ENCODE results near the gene CCDC106.

Gene CCDC106

GRCh38 chr19:55659822-55660221 is 11.8 kb downstream of the CCDC106 start:
- DNase-seq: no peak
- intact Hi-C loops (cut with DNase I; ENCODE audit: low total_unique reads): no loop called here
- TF ChIP-seq CTCF (IDR thresholded peaks at IDR 0.05): no peak
- H3K27ac ChIP-seq: no peak overlapping the region
- H3K27me3 ChIP-seq: no peaks in the 10 kb centered on the region
- peaks cover 42 to 65% (median 58%) of the 10 kb centered on the region in 3 donors for H3K36me3 ChIP-seq
- no peak overlapping the region for H3K4me3 ChIP-seq
- H3K9me3 ChIP-seq: no peaks in the 10 kb centered on the region
- H3K4me1 ChIP-seq: peaks cover 0 to 48% (median 47%) of the 10 kb centered on the region in 4 donors

GRCh38 chr19:55660404-55660803 is 12.4 kb downstream of the CCDC106 start:
- DNase-seq: no peak
- Histone ChIP-seq H3K27ac (no peak overlapping the region), H3K4me3 (no peak overlapping the region), H3K9me3 (no peaks in the 10 kb centered on the region), H3K36me3 (peaks cover 44 to 71% (median 62%) of the 10 kb centered on the region in 3 donors), H3K4me1 (peaks cover 0 to 48% (median 47%) of the 10 kb centered on the region in 4 donors), H3K27me3 (no peaks in the 10 kb centered on the region)
- intact Hi-C loops (cut with DNase I; ENCODE audit: low total_unique reads): no loop called here
- no peak for TF ChIP-seq CTCF (IDR thresholded peaks at IDR 0.05)

GRCh38 chr19:55660991-55661390 is 13.0 kb downstream of the CCDC106 start:
- TF ChIP-seq CTCF (IDR thresholded peaks at IDR 0.05): no peak
- no peak overlapping the region for H3K4me3 ChIP-seq
- H3K27me3 ChIP-seq: no peaks in the 10 kb centered on the region
- H3K9me3 ChIP-seq: no peaks in the 10 kb centered on the region
- no peak for DNase-seq
- H3K27ac ChIP-seq: no peak overlapping the region
- peaks cover 50 to 77% (median 68%) of the 10 kb centered on the region in 3 donors for H3K36me3 ChIP-seq
- intact Hi-C loops (cut with DNase I; ENCODE audit: low total_unique reads): no loop called here
- H3K4me1 ChIP-seq: peaks cover 0 to 43% (median 42%) of the 10 kb centered on the region in 4 donors

GRCh38 chr19:55661826-55662225 is 13.8 kb downstream of the CCDC106 start:
- H3K27me3 ChIP-seq: no peaks in the 10 kb centered on the region
- H3K27ac ChIP-seq: no peak overlapping the region
- TF ChIP-seq CTCF (IDR thresholded peaks at IDR 0.05): no peak
- no peak overlapping the region for H3K4me3 ChIP-seq
- DNase-seq: no peak
- H3K9me3 ChIP-seq: no peaks in the 10 kb centered on the region
- H3K4me1 ChIP-seq: peaks cover 0 to 35% (median 34%) of the 10 kb centered on the region in 4 donors
- peaks cover 58 to 85% (median 76%) of the 10 kb centered on the region in 3 donors for H3K36me3 ChIP-seq
- intact Hi-C loops (cut with DNase I; ENCODE audit: low total_unique reads): no loop called here

- no peak for TF ChIP-seq CTCF (IDR thresholded peaks at IDR 0.05)
- H3K27me3 ChIP-seq: no peaks in the 10 kb centered on the region
- no peak for DNase-seq
- intact Hi-C loops (cut with DNase I; ENCODE audit: low total_unique reads): no loop called here
- no peak overlapping the region for H3K27ac ChIP-seq
- H3K4me3 ChIP-seq: no peak overlapping the region
- peaks cover 78 to 100% (median 97%) of the 10 kb centered on the region in 3 donors for H3K36me3 ChIP-seq
- peaks cover 0 to 13% (median 12%) of the 10 kb centered on the region in 4 donors for H3K4me1 ChIP-seq
- no peaks in the 10 kb centered on the region for H3K9me3 ChIP-seq
Measured at GRCh38 chr19:55663846-55664536, 16.0 kb downstream of the CCDC106 start.
